Loucy (cell line): ENCODE data around the gene ACAD11.

Source experiments
- H2AFZ ChIP-seq: fragments of 200-600 bp; sonication (generic); 2 replicates; pipeline ENCODE4 v1.6.0; 2016; ENCODE audit warnings: antibody characterized with exemption, mild to moderate bottlenecking, low read length, moderate library complexity
- H3F3A ChIP-seq: fragments of 200-600 bp; 2 replicates; pipeline ENCODE4 v1.6.0; 2016; ENCODE audit warnings: antibody characterized with exemption, low read depth, mild to moderate bottlenecking
- H3K27me3 ChIP-seq: fragments of 200-600 bp; sonication (generic); 2 replicates; pipeline ENCODE4 v1.6.1; 2014; ENCODE audit warnings: low read length, mild to moderate bottlenecking; ENCODE audit not compliant: insufficient read depth, poor library complexity, severe bottlenecking
- H3K36me3 ChIP-seq: fragments of 200-600 bp; sonication (generic); 2 replicates; pipeline ENCODE4 v1.6.1; 2016; ENCODE audit warnings: low read length; ENCODE audit not compliant: insufficient read depth
- H3K4me1 ChIP-seq: fragments of 200-600 bp; sonication (generic); 2 replicates; pipeline ENCODE4 v1.5.1; 2014; ENCODE audit warnings: low read length, mild to moderate bottlenecking; ENCODE audit not compliant: insufficient read depth, poor library complexity, severe bottlenecking
- H3K4me2 ChIP-seq: fragments of 200-600 bp; sonication (generic); 2 replicates; pipeline ENCODE4 v1.6.0; 2014; ENCODE audit warnings: antibody characterized with exemption, low read length, low read depth, mild to moderate bottlenecking; ENCODE audit not compliant: poor library complexity, severe bottlenecking
- H3K4me3 ChIP-seq: fragments of 200-600 bp; sonication (generic); 2 replicates; pipeline ENCODE4 v1.5.1; 2014; ENCODE audit warnings: low read length, mild to moderate bottlenecking, mixed read lengths; ENCODE audit not compliant: poor library complexity, severe bottlenecking
- H3K79me2 ChIP-seq: fragments of 200-600 bp; sonication (generic); 2 replicates; pipeline ENCODE4 v1.6.1; 2014; ENCODE audit warnings: low read length; ENCODE audit not compliant: insufficient read depth
- H3K9ac ChIP-seq: fragments of 200-600 bp; sonication (generic); 2 replicates; pipeline ENCODE4 v1.6.0; 2014; ENCODE audit warnings: mild to moderate bottlenecking, low read depth, low read length, moderate library complexity; ENCODE audit not compliant: poor library complexity, severe bottlenecking
- H3K9me2 ChIP-seq: fragments of 200-600 bp; sonication (generic); replicated peaks from 2 replicates; pipeline ENCODE4 v1.6.1; 2016; ENCODE audit warnings: low read depth, low read length, mixed read lengths
- H3K9me3 ChIP-seq: fragments of 200-600 bp; sonication (generic); 2 replicates; pipeline ENCODE4 v1.6.1; 2014; ENCODE audit warnings: mild to moderate bottlenecking, antibody characterized with exemption, low read length, low read depth; ENCODE audit not compliant: insufficient read depth
- H4K20me1 ChIP-seq: fragments of 200-600 bp; sonication (generic); 2 replicates; pipeline ENCODE4 v1.6.0; 2014; ENCODE audit warnings: antibody characterized with exemption, low read length, mild to moderate bottlenecking; ENCODE audit not compliant: insufficient read depth, poor library complexity, severe bottlenecking
- CTCF ChIP-seq: fragments of 200-600 bp; sonication (generic); conservative IDR thresholded peaks from 2 replicates; pipeline ENCODE4 v1.5.1; 2014; ENCODE audit warnings: mild to moderate bottlenecking, antibody characterized with exemption, low read length
- EZH2phosphoT487 ChIP-seq: fragments of 200-600 bp; IDR thresholded peaks from 2 replicates; pipeline ENCODE4 v1.6.1; 2018; ENCODE audit warnings: antibody characterized with exemption, mild to moderate bottlenecking, moderate library complexity, borderline replicate concordance

ACAD11 gene

DNA sequence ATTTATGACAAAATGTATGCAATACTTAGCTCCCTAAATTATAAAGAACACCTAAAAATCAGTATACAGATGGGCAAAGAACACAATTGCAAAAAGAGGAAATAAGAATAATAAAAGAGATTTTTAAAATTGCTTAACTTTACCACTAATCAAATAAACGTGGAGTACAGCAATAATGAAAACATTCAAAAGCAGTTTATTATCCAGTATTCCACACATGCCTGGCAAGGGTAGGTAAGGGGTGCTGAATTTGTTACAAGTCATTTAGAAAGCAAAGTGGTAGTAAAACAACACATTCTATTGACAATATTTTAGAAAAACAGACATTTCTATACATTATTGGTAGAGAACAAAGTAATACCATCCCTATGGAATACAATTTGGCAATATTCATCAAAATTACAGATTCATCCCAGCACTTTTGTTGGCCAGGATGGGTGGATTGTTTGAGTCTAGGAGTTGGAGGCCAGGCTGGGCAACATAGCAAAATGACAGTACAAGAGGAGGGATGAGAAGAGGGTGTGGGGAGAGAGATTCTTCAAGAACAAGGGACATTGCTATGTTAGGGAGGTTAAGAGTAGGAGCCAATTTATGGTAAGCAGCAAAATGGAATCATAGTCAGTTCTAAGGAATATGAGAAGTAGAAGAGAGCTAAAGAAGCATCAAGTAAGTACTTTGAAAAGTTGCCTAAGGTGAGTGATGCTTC lies 66.2 kb downstream of the ACAD11 start:
- Histone ChIP-seq H3K4me3 (no peak overlapping the region), H3K4me2 (no peak overlapping the region)

DNA sequence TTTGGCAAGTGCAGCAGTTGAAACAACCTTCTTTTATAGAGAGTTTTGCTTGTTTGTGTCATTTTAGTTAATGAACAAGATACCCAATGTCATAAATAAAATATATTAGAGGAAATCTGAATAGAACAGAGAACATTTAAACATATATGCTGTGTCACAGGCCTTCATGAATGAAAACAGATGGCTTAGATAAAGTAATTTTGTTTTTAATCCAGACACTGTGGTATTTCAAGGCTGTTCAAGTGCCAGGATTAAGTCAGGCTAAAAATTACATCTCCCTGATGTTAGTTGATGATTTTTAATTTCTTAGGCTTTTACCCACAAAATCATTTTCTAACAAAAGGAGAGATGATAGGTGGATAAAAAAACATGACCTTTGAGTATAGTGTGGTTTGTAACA lies 67.4 kb downstream of the ACAD11 start:
- Histone ChIP-seq H3K27me3 (no peaks in the 10 kb centered on the region), H3K9me2 (no peaks in the 10 kb centered on the region), H2AFZ (no peak overlapping the region), H3K4me1 (no peaks in the 10 kb centered on the region), H4K20me1 (no peaks in the 10 kb centered on the region), H3K79me2 (no peaks in the 10 kb centered on the region), H3K9ac (no peak overlapping the region), H3K4me2 (no peak overlapping the region), H3K4me3 (no peak overlapping the region), H3K36me3 (no peaks in the 10 kb centered on the region), H3F3A (no peaks in the 10 kb centered on the region), H3K9me3 (no peaks in the 10 kb centered on the region)
- no peak for TF ChIP-seq EZH2phosphoT487
- no peak for TF ChIP-seq CTCF

More for the DNA sequence above, 66.2 kb downstream of the ACAD11 start:
- no peak for TF ChIP-seq CTCF
- TF ChIP-seq EZH2phosphoT487, result no peak
- no peaks in the 10 kb centered on the region for H3K9me3 ChIP-seq
- H3K9ac ChIP-seq, result no peak overlapping the region
- no peaks in the 10 kb centered on the region; the same call in 1 of the 2 replicates for H3K36me3 ChIP-seq
- no peak overlapping the region for H2AFZ ChIP-seq
- no peaks in the 10 kb centered on the region for H3K4me1 ChIP-seq
- H3F3A ChIP-seq, result no peaks in the 10 kb centered on the region
- no peaks in the 10 kb centered on the region for H3K27me3 ChIP-seq
- no peaks in the 10 kb centered on the region for H3K9me2 ChIP-seq
- H4K20me1 ChIP-seq, result no peaks in the 10 kb centered on the region
- no peaks in the 10 kb centered on the region for H3K79me2 ChIP-seq

DNA sequence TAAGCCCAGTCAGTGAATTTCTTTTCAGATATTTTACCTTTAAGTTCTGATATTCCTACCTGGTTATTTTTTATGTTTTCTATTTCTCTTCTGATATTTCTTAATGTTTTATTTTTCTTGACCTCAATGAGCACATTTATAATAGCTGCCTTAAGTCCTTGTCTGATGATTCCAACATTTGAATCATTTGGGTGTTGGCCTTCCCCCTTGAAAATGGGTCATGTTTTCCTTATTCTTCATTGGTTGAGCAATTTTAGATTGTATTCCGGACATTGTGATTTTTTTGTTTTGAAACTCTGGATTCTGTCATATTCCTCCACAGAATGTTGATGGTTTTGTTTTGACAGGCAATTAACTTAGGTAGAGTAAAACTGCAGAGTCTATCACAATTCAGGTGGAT lies 72.2 kb downstream of the ACAD11 start:
- no peaks in the 10 kb centered on the region for H3K36me3 ChIP-seq
- H3F3A ChIP-seq, result no peaks in the 10 kb centered on the region
- no peak overlapping the region for H3K9ac ChIP-seq
- no peak overlapping the region for H2AFZ ChIP-seq
- no peak overlapping the region for H3K4me2 ChIP-seq
- TF ChIP-seq EZH2phosphoT487, result no peak
- TF ChIP-seq CTCF, result no peak
- H3K4me1 ChIP-seq, result no peaks in the 10 kb centered on the region
- no peaks in the 10 kb centered on the region for H3K79me2 ChIP-seq
- no peaks in the 10 kb centered on the region for H3K9me3 ChIP-seq
- no peaks in the 10 kb centered on the region for H3K9me2 ChIP-seq
- no peak overlapping the region for H3K4me3 ChIP-seq
- no peaks in the 10 kb centered on the region for H4K20me1 ChIP-seq
- H3K27me3 ChIP-seq, result no peaks in the 10 kb centered on the region
